K562 (cell line): ENCODE data around the gene FGF12. TPM values are rescaled to one million over a fixed set of nuclear protein-coding genes. Genes with fewer than 3 reads are reported as not detected.

Experiments
- ATAC-seq: fragments of 200-7000 bp; cut with Tn5 transposase; 3 replicates; pipeline ENCODE4 v1.9.1; 2020; ENCODE audit warnings: moderate library complexity
- BruUV-seq: library from RNA; stranded (reverse); fragments of 400-500 nt; replicated peaks from 2 replicates; lab custom pipeline; 2021; lab: Mats Ljungman, UMichigan
- CTCF ChIA-PET: fragments of 300-600 bp; formaldehyde crosslinking; extraction: SDS; loops from one replicate; lab custom pipeline; 2021; ENCODE audit warnings: low intra/inter-chr PET ratio; lab: Yijun Ruan, JAX
- POLR2A ChIA-PET: fragments of 300-600, 350-650 bp; sonication (Branson Sonifier 250); formaldehyde crosslinking; extraction: SDS; loops from one replicate; lab custom pipeline; 2021; ENCODE audit warnings: antibody characterized with exemption, inconsistent platforms; lab: Yijun Ruan, JAX
- DNase-seq, 4 experiments: peaks; one replicate each; pipeline versions ENCODE4 v3.0.0 to v3.0.0-alpha.2; 2011 to 2018; ENCODE audit warnings: low spot score in 3 of 4, mixed read lengths in 3 of 4; ENCODE audit errors: extremely low read depth in 1 of 4
- FAIRE-seq: peaks from 2 replicates; lab custom pipeline; 2011; peaks lifted over from hg19 to GRCh38; lab: Jason Lieb, UNC
- H2AFZ ChIP-seq: 2 replicates; pipeline ENCODE4 v1.6.0; 2011; ENCODE audit warnings: low read depth, low read length, control low read depth, inconsistent platforms
- H3K27ac ChIP-seq: fragments of 200-600 bp; 3 replicates; pipeline ENCODE4 v1.8.0; 2011; ENCODE audit warnings: low read depth, mild to moderate bottlenecking, control low read depth, inconsistent platforms, low read length, moderate library complexity, mixed read lengths; ENCODE audit errors: extremely low read depth
- H3K27me3 ChIP-seq, 2 experiments: fragments of 300-600 bp in 1 of 2; 2 replicates in 1 of 2; 3 replicates in 1 of 2; pipeline versions ENCODE4 v1.6.0 to v1.8.0; 2011; ENCODE audit warnings: inconsistent platforms in 2 of 2, low read length in 2 of 2, mild to moderate bottlenecking in 1 of 2, mixed read lengths in 1 of 2, moderate library complexity in 1 of 2; ENCODE audit not compliant: control insufficient read depth in 2 of 2, insufficient read depth in 2 of 2
- H3K36me3 ChIP-seq: fragments of 300-600 bp; 3 replicates; pipeline ENCODE4 v1.8.0; 2011; ENCODE audit warnings: mild to moderate bottlenecking, low read length, inconsistent platforms; ENCODE audit not compliant: control insufficient read depth, insufficient read depth
- H3K4me1 ChIP-seq, 2 experiments: fragments of 200-600 bp in 1 of 2; replicated peaks in 1 of 2; 2 replicates in 1 of 2; 3 replicates in 1 of 2; pipeline versions ENCODE4 v1.5.1 to v1.8.0; 2011; ENCODE audit warnings: inconsistent platforms in 2 of 2, low read length in 2 of 2, mild to moderate bottlenecking in 1 of 2, mixed read lengths in 1 of 2, moderate library complexity in 1 of 2; ENCODE audit not compliant: control insufficient read depth in 2 of 2, insufficient read depth in 2 of 2
- H3K4me2 ChIP-seq: 2 replicates; pipeline ENCODE4 v1.6.1; 2011; ENCODE audit warnings: low read length, control low read depth, inconsistent platforms, mixed read lengths; ENCODE audit not compliant: insufficient read depth
- H3K4me3 ChIP-seq: fragments of 200-600 bp; sonication (generic), shearing (Covaris generic); 2 replicates; pipeline ENCODE4 v1.5.1; 2016; ENCODE audit warnings: control low read depth, inconsistent platforms
- H3K79me2 ChIP-seq: fragments of 200-600 bp; 3 replicates; pipeline ENCODE4 v1.8.0; 2011; ENCODE audit warnings: low read length, inconsistent platforms; ENCODE audit not compliant: control insufficient read depth, insufficient read depth
- H3K9ac ChIP-seq, 2 experiments: 2 replicates each; pipeline versions ENCODE4 v1.6.0 to v1.6.1; 2011; ENCODE audit warnings: low read depth in 2 of 2, low read length in 2 of 2, control low read depth in 1 of 2, inconsistent platforms in 1 of 2, mild to moderate bottlenecking in 1 of 2, mixed read lengths in 1 of 2; ENCODE audit not compliant: insufficient read depth in 1 of 2
- H3K9me1 ChIP-seq: one replicate; pipeline ENCODE4 v1.6.0; 2011; ENCODE audit warnings: inconsistent platforms, mild to moderate bottlenecking, low read length, moderate library complexity; ENCODE audit not compliant: control insufficient read depth, insufficient read depth
- H3K9me3 ChIP-seq: replicated peaks from 2 replicates; pipeline ENCODE4 v1.5.1; 2011; ENCODE audit warnings: low read depth, low read length, inconsistent platforms; ENCODE audit not compliant: control insufficient read depth, insufficient read depth
- H4K20me1 ChIP-seq: replicated peaks from 2 replicates; pipeline ENCODE4 v1.6.1; 2011; ENCODE audit warnings: low read length, inconsistent platforms, mixed read lengths; ENCODE audit not compliant: control insufficient read depth, insufficient read depth
- ATF1 ChIP-seq, 2 experiments: fragments of 450-650 bp in 1 of 2; IDR thresholded peaks; 2 replicates each; pipeline ENCODE4 v1.6.1; 2016; ENCODE audit warnings: missing compliant biosample characterization in 1 of 2, missing genetic modification characterization in 1 of 2
- BRF1 ChIP-seq: IDR thresholded peaks from 3 replicates; pipeline ENCODE4 v1.6.1; 2011; ENCODE audit warnings: borderline replicate concordance, mild to moderate bottlenecking; ENCODE audit not compliant: insufficient read length; ENCODE audit errors: extremely low read depth
- CC2D1A ChIP-seq: fragments of 450-650 bp; IDR thresholded peaks from 2 replicates; pipeline ENCODE4 v1.6.1; 2017; ENCODE audit warnings: mild to moderate bottlenecking
- CHAMP1 ChIP-seq: fragments of 450-650 bp; IDR thresholded peaks from 2 replicates; pipeline ENCODE4 v1.6.1; 2016; ENCODE audit warnings: mild to moderate bottlenecking
- DLX4 ChIP-seq: fragments of 250-450 bp; sonication (Bioruptor Pico); IDR thresholded peaks from 2 replicates; pipeline ENCODE4 v1.6.1; 2021; ENCODE audit warnings: mild to moderate bottlenecking
- EHMT2 ChIP-seq: fragments of 450-650 bp; IDR thresholded peaks from 2 replicates; pipeline ENCODE4 v1.6.1; 2018; ENCODE audit warnings: antibody characterized with exemption
- FIP1L1 ChIP-seq: fragments of 200-400 bp; formaldehyde crosslinking; IDR thresholded peaks from 2 replicates; pipeline ENCODE4 v1.6.1; 2018; ENCODE audit warnings: mild to moderate bottlenecking, low read depth, low read length; ENCODE audit not compliant: poor library complexity, severe bottlenecking
- GATAD2B ChIP-seq: fragments of 450-650 bp; IDR thresholded peaks from 2 replicates; pipeline ENCODE4 v1.6.1; 2017; ENCODE audit warnings: mild to moderate bottlenecking, borderline replicate concordance
- HDAC1 ChIP-seq, 2 experiments: fragments of 450-650 bp; IDR thresholded peaks; 2 replicates each; pipeline ENCODE4 v1.6.1; 2016 to 2017; ENCODE audit warnings: inconsistent platforms in 1 of 2, mild to moderate bottlenecking in 1 of 2, moderate library complexity in 1 of 2
- NFRKB ChIP-seq: fragments of 450-650 bp; IDR thresholded peaks from 2 replicates; pipeline ENCODE4 v1.6.1; 2016; ENCODE audit warnings: low read depth
- NR2F6 ChIP-seq: fragments of 450-650 bp; formaldehyde crosslinking; IDR thresholded peaks from 2 replicates; pipeline ENCODE4 v1.4.0; 2020; ENCODE audit warnings: mild to moderate bottlenecking
- PHTF2 ChIP-seq: fragments of 250-450 bp; sonication (Bioruptor Pico); IDR thresholded peaks from 2 replicates; pipeline ENCODE4 v1.5.0; 2021; ENCODE audit warnings: mild to moderate bottlenecking
- PTTG1 ChIP-seq: fragments of 450-650 bp; IDR thresholded peaks from 2 replicates; pipeline ENCODE4 v1.6.1; 2016; ENCODE audit warnings: low read depth, mild to moderate bottlenecking, missing genetic modification characterization, missing compliant biosample characterization
- SP1 ChIP-seq: sonication (generic); formaldehyde crosslinking; IDR thresholded peaks from 2 replicates; pipeline ENCODE4 v1.8.1; 2022; ENCODE audit warnings: mild to moderate bottlenecking, missing genetic modification reagents
- ZNF134 ChIP-seq: fragments of 250-450 bp; sonication (Bioruptor Pico); conservative IDR thresholded peaks from 2 replicates; pipeline ENCODE4 v1.4.0; 2020
- ZNF512 ChIP-seq: IDR thresholded peaks from 2 replicates; pipeline ENCODE4 v1.6.1; 2016; ENCODE audit warnings: missing genetic modification characterization, missing compliant biosample characterization
- ZNF780A ChIP-seq: fragments of 250-450 bp; sonication (Bioruptor Pico); IDR thresholded peaks from 2 replicates; pipeline ENCODE4 v1.5.0; 2021; ENCODE audit warnings: mild to moderate bottlenecking
- WGBS: fragments of 100-300 bp; shearing (Covaris generic); methylation state at CpG from one replicate; pipeline ENCODE4 v1.1.6; 2016; ENCODE audit warnings: low coverage, mixed read lengths; ENCODE audit not compliant: insufficient coverage; ENCODE audit errors: missing lambda C conversion rate; 5-methylcytosine and 5-hydroxymethylcytosine counted together
- in situ Hi-C: fragments of 300-500 bp; cut with MboI; formaldehyde crosslinking; loops from 4 replicates; pipeline ENCODE4 v1.15.0; 2018; ENCODE audit warnings: inconsistent platforms, mixed read lengths
- intact Hi-C: fragments of 100-400 bp; cut with micrococcal nuclease; formaldehyde crosslinking; loops from 2 replicates; pipeline ENCODE4 v1.14.2; 2022
- polyA plus RNA-seq, 8 experiments: library from polyadenylated mRNA; depleted of rRNA in 4 of 8; stranded (reverse) in 5 of 8; unstranded in 3 of 8; fragments of >200 nt; fragmentation: Nextera tagmentation in 2 of 8; fragmentation: Illumina TruSeq in 1 of 8; extraction: Ambion mirVana in 2 of 8; extraction: Trizol in 1 of 8; gene quantifications; 2 replicates each; pipeline versions ENCODE4 v1.2.1 to v1.2.3, GENCODE V29; 2011 to 2014; ENCODE audit warnings: inconsistent platforms in 1 of 8, missing spikeins in 1 of 8
- total RNA-seq, 7 experiments: library from RNA; depleted of rRNA in 6 of 7; stranded (reverse); fragments of >200 nt in 6 of 7; fragmentation: Illumina TruSeq in 2 of 7; extraction: Trizol in 2 of 7; gene quantifications; 2 replicates each; pipeline versions ENCODE4 v1.2.1 to v1.2.3, GENCODE V29; 2011 to 2021; ENCODE audit warnings: low replicate concordance in 1 of 7

Gene FGF12
- total and polyA plus RNA-seq, 9 of the 15 experiments (the other 6 are each of a cell fraction or from before 2014, with no cell fraction given), result not detected

GRCh38 chr3:192239956-192240355, 487.4 kb downstream of the FGF12 start:
- Histone ChIP-seq H2AFZ (no peak overlapping the region), H3K27ac (no peak overlapping the region), H3K9ac (no peak overlapping the region), H3K4me1 (no peaks in the 10 kb centered on the region), H3K4me3 (no peak overlapping the region), H3K9me3 (no peaks in the 10 kb centered on the region), H3K9me1 (no peaks in the 10 kb centered on the region), H3K4me2 (no peak overlapping the region), H3K79me2 (no peaks in the 10 kb centered on the region), H4K20me1 (no peaks in the 10 kb centered on the region), H3K27me3 (no peaks in the 10 kb centered on the region), H3K36me3 (no peaks in the 10 kb centered on the region)
- no TSS peak for BruUV-seq
- FAIRE-seq, result no peak
- no peak for DNase-seq
- ATAC-seq, result no peak
- 0% methylated on average over 1 of the region's 1 CpG for WGBS
- POLR2A ChIA-PET, result no interaction called here
- intact Hi-C loops, result no loop called here
- in situ Hi-C loops, result no loop called here
- CTCF ChIA-PET, result no interaction called here
- TF ChIP-seq NR2F6 (CRISPR knock-in tag), result no peak
- no peak for TF ChIP-seq BRF1
- no peak for TF ChIP-seq NFRKB
- no peak for TF ChIP-seq ZNF512 (tag)
- TF ChIP-seq HDAC1 (IDR thresholded peaks at IDR 0.05), result no peak
- TF ChIP-seq DLX4 (CRISPR knock-in tag), result no peak
- no peak for TF ChIP-seq EHMT2
- no peak for TF ChIP-seq ZNF134 (CRISPR knock-in tag)
- no peak for TF ChIP-seq FIP1L1
- TF ChIP-seq PTTG1 (tag), result no peak
- no peak for TF ChIP-seq SP1
- TF ChIP-seq PHTF2 (CRISPR knock-in tag), result no peak
- TF ChIP-seq CC2D1A, result no peak
- no peak for TF ChIP-seq ATF1 (CRISPR knock-in tag; IDR thresholded peaks at IDR 0.05)
- no peak for TF ChIP-seq ATF1 (tag; IDR thresholded peaks at IDR 0.05)
- TF ChIP-seq ZNF780A, result no peak
- no peak for TF ChIP-seq CHAMP1
- TF ChIP-seq GATAD2B, result no peak
